ENCODE measurements around the gene ELF5. TPM values are rescaled to one million over a fixed set of nuclear protein-coding genes. Genes with fewer than 3 reads are reported as not detected.

Gene ELF5
- total and polyA plus RNA-seq, 2 of the 13 experiments (the other 11 are each of a cell fraction or from before 2014, with no cell fraction given): 0.51 to 2.6 TPM

DNA sequence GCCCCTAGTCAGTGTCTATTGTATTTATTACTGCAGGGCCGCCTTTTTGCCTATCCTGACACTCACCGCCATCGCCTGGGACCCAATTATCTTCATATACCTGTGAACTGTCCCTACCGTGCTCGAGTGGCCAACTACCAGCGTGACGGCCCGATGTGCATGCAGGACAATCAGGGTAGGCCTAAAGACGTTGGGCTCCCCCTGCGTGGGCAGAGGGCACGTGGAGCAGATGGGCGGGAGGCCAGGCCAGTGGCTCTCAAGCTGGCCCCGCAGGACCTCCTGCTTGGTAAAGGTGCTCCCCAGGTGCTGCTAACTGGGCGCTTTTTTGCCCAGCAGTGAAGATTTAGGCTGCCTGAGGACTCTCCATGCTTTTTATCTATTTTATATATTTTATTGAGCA lies 52.4 kb downstream of the ELF5 start:
- TF ChIP-seq ATF1 (CRISPR knock-in tag; IDR thresholded peaks at IDR 0.05): no peak
- no peak for TF ChIP-seq ZNF33B (CRISPR knock-in tag; IDR thresholded peaks at IDR 0.05)
- TF ChIP-seq ZBTB38 (CRISPR knock-in tag; IDR thresholded peaks at IDR 0.05): peak; percentile 57; the same call in 1 of the 2 replicates
- TF ChIP-seq, protein P1, sequence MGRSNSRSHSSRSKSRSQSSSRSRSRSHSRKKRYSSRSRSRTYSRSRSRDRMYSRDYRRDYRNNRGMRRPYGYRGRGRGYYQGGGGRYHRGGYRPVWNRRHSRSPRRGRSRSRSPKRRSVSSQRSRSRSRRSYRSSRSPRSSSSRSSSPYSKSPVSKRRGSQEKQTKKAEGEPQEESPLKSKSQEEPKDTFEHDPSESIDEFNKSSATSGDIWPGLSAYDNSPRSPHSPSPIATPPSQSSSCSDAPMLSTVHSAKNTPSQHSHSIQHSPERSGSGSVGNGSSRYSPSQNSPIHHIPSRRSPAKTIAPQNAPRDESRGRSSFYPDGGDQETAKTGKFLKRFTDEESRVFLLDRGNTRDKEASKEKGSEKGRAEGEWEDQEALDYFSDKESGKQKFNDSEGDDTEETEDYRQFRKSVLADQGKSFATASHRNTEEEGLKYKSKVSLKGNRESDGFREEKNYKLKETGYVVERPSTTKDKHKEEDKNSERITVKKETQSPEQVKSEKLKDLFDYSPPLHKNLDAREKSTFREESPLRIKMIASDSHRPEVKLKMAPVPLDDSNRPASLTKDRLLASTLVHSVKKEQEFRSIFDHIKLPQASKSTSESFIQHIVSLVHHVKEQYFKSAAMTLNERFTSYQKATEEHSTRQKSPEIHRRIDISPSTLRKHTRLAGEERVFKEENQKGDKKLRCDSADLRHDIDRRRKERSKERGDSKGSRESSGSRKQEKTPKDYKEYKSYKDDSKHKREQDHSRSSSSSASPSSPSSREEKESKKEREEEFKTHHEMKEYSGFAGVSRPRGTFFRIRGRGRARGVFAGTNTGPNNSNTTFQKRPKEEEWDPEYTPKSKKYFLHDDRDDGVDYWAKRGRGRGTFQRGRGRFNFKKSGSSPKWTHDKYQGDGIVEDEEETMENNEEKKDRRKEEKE (IDR thresholded peaks at IDR 0.05): no peak
- peak; percentile 49 for TF ChIP-seq AGO2 (optimal IDR thresholded peaks at IDR 0.05; ENCODE audit: low read depth, low read length)
- no peak for TF ChIP-seq ZSCAN31 (CRISPR knock-in tag; IDR thresholded peaks at IDR 0.05; ENCODE audit: low read depth)
- no peak for TF ChIP-seq MXI1 (IDR thresholded peaks at IDR 0.05; ENCODE audit: borderline replicate concordance, low read depth, low read length)
- no TSS peak for BruUV-seq (replicated peaks)
- ChIA-PET CTCF (ENCODE audit: low intra/inter-chr PET ratio, low total read pairs) (no interaction called here), POLR2A (no interaction called here)
- H3K36me3 ChIP-seq (replicated peaks in 1 of 2; ENCODE audit: control insufficient read depth in 1 of 2, insufficient read depth in 2 of 2, low read length in 2 of 2): peaks cover 13 to 69% of the 10 kb centered on the region in 2 experiments
- H3K4me3 ChIP-seq (replicated peaks in 1 of 3; ENCODE audit: insufficient read depth in 1 of 3, low read depth in 2 of 3, low read length in 3 of 3): no peak overlapping the region
- no peak overlapping the region for H2AFZ ChIP-seq (ENCODE audit: low read length)
- H3K9me3 ChIP-seq (ENCODE audit: low read length): no peaks in the 10 kb centered on the region; the same call in 1 of the 2 replicates
- H3K9ac ChIP-seq (ENCODE audit: insufficient read depth, low read depth, low read length): no peak overlapping the region
- peaks cover 3% of the 10 kb centered on the region for H3K79me2 ChIP-seq (ENCODE audit: insufficient read depth, low read length)
- no peaks in the 10 kb centered on the region for H4K20me1 ChIP-seq (ENCODE audit: insufficient read depth, low read length)
- WGBS (ENCODE audit: low lambda C conversion rate): 97% methylated on average over 14 of the region's 14 CpGs
- intact Hi-C loops (cut with micrococcal nuclease; ENCODE audit: unreplicated experiment) (loop anchor here (5.0 to 10.0 kb wide), 2 partner anchors 286 to 464 kb away; no protein-coding TSS in a partner anchor), in situ Hi-C loops (cut with HindIII; ENCODE audit: extremely low pct_ligation_motif_present, low pct_unique_long_range_greater_than_20kb) (no loop called here)
- peak overlapping the region; percentile 68 for H3K27ac ChIP-seq (ENCODE audit: extremely low read length, insufficient read depth, low read length)
- H3K27me3 ChIP-seq (ENCODE audit: control insufficient read depth in 1 of 2, insufficient read depth in 2 of 2, low read length in 2 of 2): no peaks in the 10 kb centered on the region
- H3K4me2 ChIP-seq (ENCODE audit: low read depth, low read length): no peak overlapping the region
- no peak for DNase-seq (ENCODE audit: low spot score)
- peaks cover 78% of the 10 kb centered on the region for H3K4me1 ChIP-seq (ENCODE audit: insufficient read depth, low read length)
- no peak for FAIRE-seq
- ATAC-seq: no peak

Data from HepG2 (cell line).